B cell (primary cell): ENCODE measurements around the gene RPL11.

ENCODE experiments used
- EZH2 ChIP-seq: IDR thresholded peaks from 2 replicates; pipeline ENCODE4 v1.6.1; 2012; ENCODE audit warnings: borderline replicate concordance, low read depth, mild to moderate bottlenecking, moderate library complexity, low read length; ENCODE audit not compliant: insufficient read depth, poor library complexity, severe bottlenecking
- TF ChIP-seq, protein P1 (sequence below): fragments of 200-600 bp; IDR thresholded peaks from one replicate; pipeline ENCODE4 v1.8.0; 2022; ENCODE audit warnings: antibody characterized with exemption, mild to moderate bottlenecking

- TF ChIP-seq, protein P1, sequence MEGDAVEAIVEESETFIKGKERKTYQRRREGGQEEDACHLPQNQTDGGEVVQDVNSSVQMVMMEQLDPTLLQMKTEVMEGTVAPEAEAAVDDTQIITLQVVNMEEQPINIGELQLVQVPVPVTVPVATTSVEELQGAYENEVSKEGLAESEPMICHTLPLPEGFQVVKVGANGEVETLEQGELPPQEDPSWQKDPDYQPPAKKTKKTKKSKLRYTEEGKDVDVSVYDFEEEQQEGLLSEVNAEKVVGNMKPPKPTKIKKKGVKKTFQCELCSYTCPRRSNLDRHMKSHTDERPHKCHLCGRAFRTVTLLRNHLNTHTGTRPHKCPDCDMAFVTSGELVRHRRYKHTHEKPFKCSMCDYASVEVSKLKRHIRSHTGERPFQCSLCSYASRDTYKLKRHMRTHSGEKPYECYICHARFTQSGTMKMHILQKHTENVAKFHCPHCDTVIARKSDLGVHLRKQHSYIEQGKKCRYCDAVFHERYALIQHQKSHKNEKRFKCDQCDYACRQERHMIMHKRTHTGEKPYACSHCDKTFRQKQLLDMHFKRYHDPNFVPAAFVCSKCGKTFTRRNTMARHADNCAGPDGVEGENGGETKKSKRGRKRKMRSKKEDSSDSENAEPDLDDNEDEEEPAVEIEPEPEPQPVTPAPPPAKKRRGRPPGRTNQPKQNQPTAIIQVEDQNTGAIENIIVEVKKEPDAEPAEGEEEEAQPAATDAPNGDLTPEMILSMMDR, result no peak
- no peak for TF ChIP-seq EZH2
These were observed 31.0 kb downstream of the RPL11 start for GRCh38 chr1:23722652-23723051.
